ENCODE data around the gene PRKCZ.

DNA sequence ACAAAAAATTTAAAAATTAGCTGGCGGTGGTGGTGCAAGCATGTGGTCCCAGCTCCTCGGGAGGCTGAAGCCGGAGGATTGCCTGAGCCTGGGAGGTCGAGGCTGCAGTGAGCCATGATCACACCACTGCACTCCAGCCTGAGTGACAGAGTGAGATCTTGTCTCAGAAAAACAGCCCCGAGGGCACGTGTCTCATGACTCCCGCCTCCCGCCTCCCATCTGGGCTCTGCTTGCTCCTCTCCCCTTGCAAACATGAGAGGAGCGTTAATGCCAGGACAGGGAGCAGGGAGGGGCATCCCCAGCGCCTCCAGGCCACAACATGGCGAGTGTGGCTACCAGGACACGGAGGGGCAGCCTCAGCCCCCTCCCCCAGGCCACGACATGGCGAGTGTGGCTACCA is 116.0 kb downstream of the PRKCZ start:
- no peak for TF ChIP-seq POLR2AphosphoS5 (IDR thresholded peaks at IDR 0.05; ENCODE audit: insufficient read depth in 1 of 2, low read depth in 1 of 2)
- TF ChIP-seq, protein P1, sequence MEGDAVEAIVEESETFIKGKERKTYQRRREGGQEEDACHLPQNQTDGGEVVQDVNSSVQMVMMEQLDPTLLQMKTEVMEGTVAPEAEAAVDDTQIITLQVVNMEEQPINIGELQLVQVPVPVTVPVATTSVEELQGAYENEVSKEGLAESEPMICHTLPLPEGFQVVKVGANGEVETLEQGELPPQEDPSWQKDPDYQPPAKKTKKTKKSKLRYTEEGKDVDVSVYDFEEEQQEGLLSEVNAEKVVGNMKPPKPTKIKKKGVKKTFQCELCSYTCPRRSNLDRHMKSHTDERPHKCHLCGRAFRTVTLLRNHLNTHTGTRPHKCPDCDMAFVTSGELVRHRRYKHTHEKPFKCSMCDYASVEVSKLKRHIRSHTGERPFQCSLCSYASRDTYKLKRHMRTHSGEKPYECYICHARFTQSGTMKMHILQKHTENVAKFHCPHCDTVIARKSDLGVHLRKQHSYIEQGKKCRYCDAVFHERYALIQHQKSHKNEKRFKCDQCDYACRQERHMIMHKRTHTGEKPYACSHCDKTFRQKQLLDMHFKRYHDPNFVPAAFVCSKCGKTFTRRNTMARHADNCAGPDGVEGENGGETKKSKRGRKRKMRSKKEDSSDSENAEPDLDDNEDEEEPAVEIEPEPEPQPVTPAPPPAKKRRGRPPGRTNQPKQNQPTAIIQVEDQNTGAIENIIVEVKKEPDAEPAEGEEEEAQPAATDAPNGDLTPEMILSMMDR (IDR thresholded peaks at IDR 0.05) = no peak

Measured in vagina (tissue), 2 donors.